HepG2 (cell line): ENCODE results near the gene LTA. TPM values are rescaled to one million over a fixed set of nuclear protein-coding genes. Genes with fewer than 3 reads are reported as not detected.
A peak's percentile ranks its signal among the peaks of the same experiment; 100 is the strongest.

ENCODE experiments used
- AKNA ChIP-seq: sonication (generic); formaldehyde crosslinking; IDR thresholded peaks from 2 replicates; pipeline ENCODE4 v1.4.0; 2020; ENCODE audit warnings: missing genetic modification reagents, borderline replicate concordance
- CBX1 ChIP-seq: IDR thresholded peaks from one replicate; pipeline ENCODE4 v1.6.1; 2016; ENCODE audit warnings: antibody characterized with exemption, low read depth
- EHMT2 ChIP-seq: fragments of 200-600 bp; sonication (generic); IDR thresholded peaks from 2 replicates; pipeline ENCODE4 v1.7.0; 2017; ENCODE audit warnings: antibody characterized with exemption, low read depth, low read length, borderline replicate concordance
- MIXL1 ChIP-seq: IDR thresholded peaks from 2 replicates; pipeline ENCODE4 v1.6.1; 2016
- PBX3 ChIP-seq: sonication (generic); formaldehyde crosslinking; IDR thresholded peaks from 2 replicates; pipeline ENCODE4 v1.8.1; 2023; ENCODE audit warnings: missing genetic modification reagents, inconsistent platforms, borderline replicate concordance
- RARA ChIP-seq: IDR thresholded peaks from 2 replicates; pipeline ENCODE4 v1.6.1; 2016; ENCODE audit warnings: missing genetic modification reagents, missing compliant biosample characterization
- TBX2 ChIP-seq: sonication (generic); formaldehyde crosslinking; IDR thresholded peaks from 2 replicates; pipeline ENCODE4 v1.5.0; 2020; ENCODE audit warnings: missing genetic modification reagents, mild to moderate bottlenecking, borderline replicate concordance
- ZBTB7A ChIP-seq: sonication (generic); formaldehyde crosslinking; IDR thresholded peaks from 2 replicates; pipeline ENCODE4 v1.8.0; 2022; ENCODE audit warnings: mild to moderate bottlenecking, missing genetic modification reagents
- ZNF10 ChIP-seq: sonication (generic); formaldehyde crosslinking; IDR thresholded peaks from 2 replicates; pipeline ENCODE4 v1.4.0; 2020; ENCODE audit warnings: mild to moderate bottlenecking, low read depth, missing genetic modification reagents, borderline replicate concordance
- polyA plus RNA-seq, 8 experiments: library from polyadenylated mRNA; depleted of rRNA in 3 of 8; stranded (reverse) in 7 of 8; unstranded in 1 of 8; fragments of >200 nt; fragmentation: Illumina TruSeq in 4 of 8; extraction: Trizol in 4 of 8; gene quantifications; 2 replicates each; pipeline versions ENCODE4 v1.2.1 to v1.2.3, GENCODE V29; 2011 to 2016; ENCODE audit warnings: low read depth in 4 of 8, missing spikeins in 1 of 8, mixed read lengths in 1 of 8; ENCODE audit not compliant: insufficient read depth in 1 of 8
- total RNA-seq, 5 experiments: library from RNA; depleted of rRNA; stranded (reverse); fragments of >200 nt; fragmentation: Illumina TruSeq; extraction: Trizol; gene quantifications; 2 replicates each; pipeline ENCODE4 v1.2.3, GENCODE V29; 2016; ENCODE audit warnings: low read depth in 1 of 5
- TF ChIP-seq, protein P1 (sequence below), 2 experiments: sonication (generic) in 1 of 2; formaldehyde crosslinking in 1 of 2; IDR thresholded peaks; 2 replicates each; pipeline versions ENCODE4 v1.6.1 to v1.9.0; 2014 to 2022; ENCODE audit warnings: antibody characterized with exemption in 1 of 2, borderline replicate concordance in 1 of 2, inconsistent platforms in 1 of 2, low read depth in 1 of 2, missing genetic modification reagents in 1 of 2

Gene LTA
- total and polyA plus RNA-seq, 2 of the 13 experiments (the other 11 are each of a cell fraction or from before 2014, with no cell fraction given) = 0.09 TPM; not detected in 1

DNA sequence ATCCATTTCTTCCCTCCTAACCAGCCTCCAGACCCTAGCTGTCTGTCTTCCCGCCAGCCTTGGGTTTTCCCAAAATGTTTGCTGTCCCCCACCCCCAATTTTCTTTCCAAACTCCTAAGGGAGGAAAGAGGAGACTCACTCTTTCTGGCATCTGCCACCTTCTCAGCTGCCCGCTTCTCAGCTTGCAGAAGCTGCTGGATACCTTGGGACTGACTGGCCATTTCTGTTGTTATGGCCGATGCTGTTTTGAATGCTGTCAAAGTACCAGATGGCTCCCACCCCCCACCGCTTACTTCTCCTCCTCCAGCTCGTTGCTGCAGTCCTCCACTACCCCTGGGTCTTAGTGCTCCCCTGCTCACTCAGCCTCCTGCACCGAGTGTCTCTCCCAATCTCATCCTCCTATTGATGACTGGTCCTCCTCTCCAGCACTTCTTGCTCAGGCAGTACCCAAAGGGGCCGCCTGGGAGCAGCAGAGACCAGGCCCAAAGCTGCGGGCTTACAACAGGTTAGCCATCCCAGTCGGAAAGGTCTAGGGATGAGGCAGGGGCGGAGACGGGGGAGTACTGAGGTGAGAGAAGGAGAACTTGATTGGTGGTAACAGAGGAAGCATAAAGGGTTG lies 25.6 kb upstream of the LTA start, which contains the start of gene ATP6V1G2 (continued):
- TF ChIP-seq, protein P1, sequence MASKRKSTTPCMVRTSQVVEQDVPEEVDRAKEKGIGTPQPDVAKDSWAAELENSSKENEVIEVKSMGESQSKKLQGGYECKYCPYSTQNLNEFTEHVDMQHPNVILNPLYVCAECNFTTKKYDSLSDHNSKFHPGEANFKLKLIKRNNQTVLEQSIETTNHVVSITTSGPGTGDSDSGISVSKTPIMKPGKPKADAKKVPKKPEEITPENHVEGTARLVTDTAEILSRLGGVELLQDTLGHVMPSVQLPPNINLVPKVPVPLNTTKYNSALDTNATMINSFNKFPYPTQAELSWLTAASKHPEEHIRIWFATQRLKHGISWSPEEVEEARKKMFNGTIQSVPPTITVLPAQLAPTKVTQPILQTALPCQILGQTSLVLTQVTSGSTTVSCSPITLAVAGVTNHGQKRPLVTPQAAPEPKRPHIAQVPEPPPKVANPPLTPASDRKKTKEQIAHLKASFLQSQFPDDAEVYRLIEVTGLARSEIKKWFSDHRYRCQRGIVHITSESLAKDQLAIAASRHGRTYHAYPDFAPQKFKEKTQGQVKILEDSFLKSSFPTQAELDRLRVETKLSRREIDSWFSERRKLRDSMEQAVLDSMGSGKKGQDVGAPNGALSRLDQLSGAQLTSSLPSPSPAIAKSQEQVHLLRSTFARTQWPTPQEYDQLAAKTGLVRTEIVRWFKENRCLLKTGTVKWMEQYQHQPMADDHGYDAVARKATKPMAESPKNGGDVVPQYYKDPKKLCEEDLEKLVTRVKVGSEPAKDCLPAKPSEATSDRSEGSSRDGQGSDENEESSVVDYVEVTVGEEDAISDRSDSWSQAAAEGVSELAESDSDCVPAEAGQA (IDR thresholded peaks at IDR 0.05; ENCODE audit: low read depth) = no peak
- TF ChIP-seq, protein P1 (CRISPR knock-in tag; IDR thresholded peaks at IDR 0.05; ENCODE audit: borderline replicate concordance) = no peak
- TF ChIP-seq AKNA (CRISPR knock-in tag) = no peak
- TF ChIP-seq ZBTB7A (CRISPR knock-in tag) = no peak
- TF ChIP-seq ZNF10 (CRISPR knock-in tag) = no peak
- TF ChIP-seq PBX3 (CRISPR knock-in tag) = no peak
- no peak for TF ChIP-seq EHMT2
- TF ChIP-seq TBX2 (CRISPR knock-in tag) = no peak
- TF ChIP-seq RARA = no peak
- no peak for TF ChIP-seq CBX1
- TF ChIP-seq MIXL1 (CRISPR knock-in tag) = peak; percentile 80
